Choroid plexus epithelial cell (primary cell): ENCODE measurements around the gene TUBA3C.
"Not testable (repeated sequence)": the region's sequence is repeated elsewhere in the genome, so short reads cannot be mapped to it uniquely, and the experiment has no call there.

ENCODE experiments used
- DNase-seq: peaks from one replicate; pipeline ENCODE4 v3.0.0-alpha.2; 2010; ENCODE audit warnings: low read depth
- H3K4me3 ChIP-seq: 2 replicates; pipeline ENCODE4 v1.5.1; 2011; ENCODE audit warnings: low read depth, mild to moderate bottlenecking, control low read depth, low read length, moderate library complexity
- CTCF ChIP-seq: conservative IDR thresholded peaks from 2 replicates; pipeline ENCODE4 v1.5.1; 2011; ENCODE audit warnings: low read depth, mild to moderate bottlenecking, control low read depth, inconsistent platforms, low read length, moderate library complexity

TUBA3C gene

GRCh38 chr13:19181621-19182485 is at the start of gene TUBA3C:
TUBA3C (minus strand) TSS chr13:19181824; CDS start chr13:19181747, 77 bp downstream.
- H3K4me3 ChIP-seq, result no peak within 1 kb of the TSS
- DNase-seq, result no peak
- no peak for TF ChIP-seq CTCF

- DNase-seq, H3K4me3 ChIP-seq: not testable (repeated sequence)
These were observed 25.8 kb upstream of the TUBA3C start for GRCh38 chr13:19207413-19207812.

GRCh38 chr13:19192622-19193021 is 11.0 kb upstream of the TUBA3C start:
- not testable (repeated sequence) for DNase-seq, H3K4me3 ChIP-seq

- not testable (repeated sequence) for H3K4me3 ChIP-seq, DNase-seq
These were observed 8.3 kb upstream of the TUBA3C start for GRCh38 chr13:19189911-19190310.

- DNase-seq, H3K4me3 ChIP-seq: not testable (repeated sequence)
These were observed 7.7 kb upstream of the TUBA3C start for GRCh38 chr13:19189368-19189767.

- DNase-seq, result no peak
These were observed 4.4 kb upstream of the TUBA3C start for GRCh38 chr13:19185865-19186645.

GRCh38 chr13:19185086-19185864 is 3.7 kb upstream of the TUBA3C start:
- no peak overlapping the region for H3K4me3 ChIP-seq
- TF ChIP-seq CTCF, result no peak
- no peak for DNase-seq

More at GRCh38 chr13:19185865-19186645, 4.4 kb upstream of the TUBA3C start:
- H3K4me3 ChIP-seq, result no peak overlapping the region
- no peak for TF ChIP-seq CTCF

GRCh38 chr13:19184176-19184575 is 2.6 kb upstream of the TUBA3C start:
- DNase-seq, result no peak
- H3K4me3 ChIP-seq, result no peak overlapping the region
- TF ChIP-seq CTCF, result no peak

- no peak overlapping the region for H3K4me3 ChIP-seq
- no peak for TF ChIP-seq CTCF
- no peak for DNase-seq
These were observed 2.1 kb upstream of the TUBA3C start for GRCh38 chr13:19183676-19184075.
